Measurements from ENCODE around the gene MICAL3. TPM values are rescaled to one million over a fixed set of nuclear protein-coding genes. Genes with fewer than 3 reads are reported as not detected.

MICAL3 gene
- polyA plus RNA-seq, 1 of the 3 experiments (the other 2 are of a cell fraction): 83.1 TPM

GRCh38 chr22:17816649-17817048 lies 207.7 kb downstream of the MICAL3 start:
- H3K9me3 ChIP-seq: no peaks in the 10 kb centered on the region
- ChIA-PET CTCF (interaction anchor here (1.2 to 3.7 kb wide), 3 partner anchors 13 to 75 kb away, joined by 3 to 19 read pairs (median 7); no protein-coding TSS in a partner anchor), POLR2A (no interaction called here)
- no peak overlapping the region for H3K9ac ChIP-seq
- H3K9me2 ChIP-seq: no peaks in the 10 kb centered on the region
- WGBS (ENCODE audit: low lambda C conversion rate): 98% methylated on average over 10 of the region's 14 CpGs
- H3K36me3 ChIP-seq (replicated peaks in 1 of 2; ENCODE audit: control insufficient read depth in 1 of 2, insufficient read depth in 2 of 2, low read length in 1 of 2): peaks cover 0 to 71% of the 10 kb centered on the region in 2 experiments
- no peaks in the 10 kb centered on the region for H3K4me1 ChIP-seq (ENCODE audit: control insufficient read depth in 1 of 2, insufficient read depth in 2 of 2, low read depth in 1 of 2, low read length in 1 of 2)
- no peaks in the 10 kb centered on the region for H3K27me3 ChIP-seq (ENCODE audit: insufficient read depth)
- H3K4me2 ChIP-seq: no peak overlapping the region
- no peaks in the 10 kb centered on the region for H3K79me2 ChIP-seq (ENCODE audit: insufficient read depth)
- H3K4me3 ChIP-seq (ENCODE audit: low read depth in 2 of 2, low read length in 1 of 2): no peak overlapping the region
- H3F3A ChIP-seq (replicated peaks; ENCODE audit: insufficient read depth): no peaks in the 10 kb centered on the region
- no peaks in the 10 kb centered on the region for H4K20me1 ChIP-seq (ENCODE audit: insufficient read depth)
- TF ChIP-seq NRF1 (IDR thresholded peaks at IDR 0.05; ENCODE audit: low read depth, low read length) (no peak), CHD2 (IDR thresholded peaks at IDR 0.05; ENCODE audit: low read length, partially characterized antibody) (no peak), JUND (IDR thresholded peaks at IDR 0.05) (no peak), IRF3 (IDR thresholded peaks at IDR 0.05; ENCODE audit: low read depth, low read length) (no peak), EP300 (IDR thresholded peaks at IDR 0.05; ENCODE audit: borderline replicate concordance in 1 of 2, low read depth in 1 of 2, low read length in 1 of 2) (no peak), GABPA (IDR thresholded peaks at IDR 0.05; ENCODE audit: low read depth) (no peak), USF1 (IDR thresholded peaks at IDR 0.05; ENCODE audit: borderline replicate concordance, low read depth) (no peak), RAD21 (IDR thresholded peaks at IDR 0.05; ENCODE audit: low read length) (no peak), FOXM1 (IDR thresholded peaks at IDR 0.05; ENCODE audit: low read depth) (no peak), GATA2 (CRISPR knock-in tag; IDR thresholded peaks at IDR 0.05) (no peak), REST (IDR thresholded peaks at IDR 0.05; ENCODE audit: low read depth, low read length) (no peak)
- TF ChIP-seq, protein P1, sequence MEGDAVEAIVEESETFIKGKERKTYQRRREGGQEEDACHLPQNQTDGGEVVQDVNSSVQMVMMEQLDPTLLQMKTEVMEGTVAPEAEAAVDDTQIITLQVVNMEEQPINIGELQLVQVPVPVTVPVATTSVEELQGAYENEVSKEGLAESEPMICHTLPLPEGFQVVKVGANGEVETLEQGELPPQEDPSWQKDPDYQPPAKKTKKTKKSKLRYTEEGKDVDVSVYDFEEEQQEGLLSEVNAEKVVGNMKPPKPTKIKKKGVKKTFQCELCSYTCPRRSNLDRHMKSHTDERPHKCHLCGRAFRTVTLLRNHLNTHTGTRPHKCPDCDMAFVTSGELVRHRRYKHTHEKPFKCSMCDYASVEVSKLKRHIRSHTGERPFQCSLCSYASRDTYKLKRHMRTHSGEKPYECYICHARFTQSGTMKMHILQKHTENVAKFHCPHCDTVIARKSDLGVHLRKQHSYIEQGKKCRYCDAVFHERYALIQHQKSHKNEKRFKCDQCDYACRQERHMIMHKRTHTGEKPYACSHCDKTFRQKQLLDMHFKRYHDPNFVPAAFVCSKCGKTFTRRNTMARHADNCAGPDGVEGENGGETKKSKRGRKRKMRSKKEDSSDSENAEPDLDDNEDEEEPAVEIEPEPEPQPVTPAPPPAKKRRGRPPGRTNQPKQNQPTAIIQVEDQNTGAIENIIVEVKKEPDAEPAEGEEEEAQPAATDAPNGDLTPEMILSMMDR (IDR thresholded peaks at IDR 0.05): no peak
- H3K27ac ChIP-seq (ENCODE audit: low read depth in 2 of 2, low read length in 1 of 2): no peak overlapping the region
- no peak for DNase-seq
- H2AFZ ChIP-seq (ENCODE audit: low read depth): no peak overlapping the region
